HTERT RPE-1 (cell line): ENCODE measurements around the gene NAB2.
"Not testable (repeated sequence)": the region's sequence is repeated elsewhere in the genome, so short reads cannot be mapped to it uniquely, and the experiment has no call there.

Experiments
- in situ Hi-C: fragments of 300-500 bp; cut with MboI; formaldehyde crosslinking; loops from 4 replicates; pipeline ENCODE4 v1.14.3; 2020; ENCODE audit warnings: low sequenced_read_pairs

The NAB2 gene, protein sequence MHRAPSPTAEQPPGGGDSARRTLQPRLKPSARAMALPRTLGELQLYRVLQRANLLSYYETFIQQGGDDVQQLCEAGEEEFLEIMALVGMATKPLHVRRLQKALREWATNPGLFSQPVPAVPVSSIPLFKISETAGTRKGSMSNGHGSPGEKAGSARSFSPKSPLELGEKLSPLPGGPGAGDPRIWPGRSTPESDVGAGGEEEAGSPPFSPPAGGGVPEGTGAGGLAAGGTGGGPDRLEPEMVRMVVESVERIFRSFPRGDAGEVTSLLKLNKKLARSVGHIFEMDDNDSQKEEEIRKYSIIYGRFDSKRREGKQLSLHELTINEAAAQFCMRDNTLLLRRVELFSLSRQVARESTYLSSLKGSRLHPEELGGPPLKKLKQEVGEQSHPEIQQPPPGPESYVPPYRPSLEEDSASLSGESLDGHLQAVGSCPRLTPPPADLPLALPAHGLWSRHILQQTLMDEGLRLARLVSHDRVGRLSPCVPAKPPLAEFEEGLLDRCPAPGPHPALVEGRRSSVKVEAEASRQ

GRCh38 chr12:57088354-57089270 lies at the start of gene NAB2:
TSS of gene NAB2 (plus strand) at chr12:57089114. CDS start at chr12:57089272, 158 bp downstream.
- in situ Hi-C loops: no loop called here

- in situ Hi-C loops: no loop called here
These were observed 48.7 kb upstream of the NAB2 start for GRCh38 chr12:57040211-57040610.

DNA sequence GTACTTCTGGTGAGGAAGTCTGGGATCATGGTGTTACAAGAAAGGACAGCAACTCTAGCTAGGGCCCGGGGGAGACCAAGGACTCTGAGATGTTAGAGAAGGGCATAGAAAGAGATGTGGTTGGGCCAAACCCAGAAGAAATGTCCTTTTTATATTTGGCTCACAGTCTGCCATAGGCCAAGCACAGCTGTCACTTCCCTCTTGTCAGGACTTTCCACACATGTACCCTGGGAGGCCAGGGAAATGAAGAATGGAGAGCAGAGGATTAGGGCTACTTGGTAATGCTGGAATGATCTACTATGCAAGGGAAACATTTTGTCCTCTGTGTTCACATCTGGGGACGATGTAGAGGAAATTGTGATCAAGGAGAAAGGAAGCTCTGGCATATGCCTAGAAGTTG lies 48.2 kb upstream of the NAB2 start:
- in situ Hi-C loops: no loop called here

GRCh38 chr12:57042695-57043094 lies 46.2 kb upstream of the NAB2 start:
- in situ Hi-C loops: no loop called here

- in situ Hi-C loops: no loop called here
These were observed 44.4 kb upstream of the NAB2 start for GRCh38 chr12:57044468-57044867.

GRCh38 chr12:57044889-57045288 lies 44.0 kb upstream of the NAB2 start:
- in situ Hi-C loops: no loop called here

GRCh38 chr12:57046086-57046791 lies 42.7 kb upstream of the NAB2 start:
- in situ Hi-C loops: no loop called here

DNA sequence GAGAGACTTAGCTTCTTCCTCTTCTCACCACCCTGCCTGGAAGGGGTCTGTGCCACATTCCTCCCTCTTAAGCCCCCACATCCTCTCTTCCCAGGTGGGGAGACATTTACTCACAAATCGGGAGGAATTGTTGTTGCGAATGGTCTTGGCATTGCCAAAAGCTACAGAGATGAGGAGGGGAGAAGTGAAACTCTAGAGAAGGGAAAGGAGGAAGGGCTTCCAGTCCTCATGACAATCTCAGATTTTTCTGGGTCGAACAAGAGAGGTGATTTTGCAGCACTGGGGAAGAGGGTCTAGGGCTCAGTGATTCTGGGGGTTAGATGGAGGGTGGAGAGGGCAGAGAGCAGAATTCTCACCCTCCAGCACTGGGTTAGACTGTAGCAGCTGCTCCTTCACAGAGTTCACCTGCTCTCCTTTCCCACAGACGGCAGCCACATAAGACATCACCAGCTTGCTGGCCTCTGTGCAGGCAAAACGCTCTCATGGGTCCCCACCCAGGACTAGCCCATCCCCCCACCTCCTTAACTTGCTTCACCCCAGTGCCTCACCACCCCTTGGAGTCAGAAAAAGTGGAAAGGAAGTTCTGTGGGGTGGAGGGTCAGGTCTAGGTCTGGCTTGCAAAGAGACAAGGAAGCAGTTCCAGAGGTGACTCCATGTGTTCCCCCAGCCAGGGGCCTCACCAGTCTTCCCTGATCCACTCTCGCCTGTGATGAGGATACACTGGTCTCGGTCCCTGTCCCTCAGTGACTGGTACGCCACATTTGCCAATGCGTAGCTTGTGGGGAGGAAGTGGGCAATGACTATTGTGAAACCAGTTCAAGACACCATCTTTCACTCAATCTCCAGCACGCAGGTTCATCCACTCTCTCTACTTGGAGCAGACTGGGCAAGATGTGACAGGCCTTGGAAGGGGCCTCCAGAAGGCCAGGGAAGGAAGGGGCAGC lies 41.7 kb upstream of the NAB2 start:
- in situ Hi-C loops: no loop called here

- in situ Hi-C loops: no loop called here
These were observed 40.9 kb upstream of the NAB2 start for GRCh38 chr12:57047981-57048380.

DNA sequence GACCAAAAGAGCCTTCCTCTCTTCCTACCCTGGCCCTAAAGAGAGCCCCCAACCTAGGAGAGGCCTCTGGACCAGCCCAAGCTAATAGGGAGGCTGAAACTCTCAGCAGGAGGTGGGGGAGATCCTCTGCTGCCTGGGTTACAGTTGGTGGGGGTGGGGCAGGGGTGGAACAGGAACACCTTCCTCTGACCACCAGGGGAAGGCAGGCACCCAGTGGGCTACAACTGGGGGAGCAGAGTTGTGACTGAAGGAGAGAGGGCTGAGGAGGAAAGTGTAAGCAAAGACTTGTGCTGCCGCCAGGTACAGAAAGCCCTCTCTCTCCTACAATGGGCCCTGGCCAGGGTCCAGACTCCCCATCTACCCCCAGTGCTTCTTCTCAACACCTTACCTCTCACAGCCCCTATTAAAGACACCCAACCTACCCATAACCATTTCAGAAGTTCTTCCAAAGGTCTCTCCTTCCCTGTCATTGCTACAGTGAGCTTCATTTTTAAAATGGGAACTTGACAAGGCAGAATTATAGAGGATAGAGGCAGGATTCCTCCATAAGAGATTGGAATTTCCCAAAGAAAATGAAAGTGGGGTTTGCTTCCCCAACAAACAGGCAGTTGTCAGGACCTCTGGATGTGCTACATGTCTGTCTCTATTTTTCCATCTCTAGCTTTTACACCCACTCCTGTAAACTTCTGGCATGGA lies 40.3 kb upstream of the NAB2 start:
- in situ Hi-C loops: no loop called here

DNA sequence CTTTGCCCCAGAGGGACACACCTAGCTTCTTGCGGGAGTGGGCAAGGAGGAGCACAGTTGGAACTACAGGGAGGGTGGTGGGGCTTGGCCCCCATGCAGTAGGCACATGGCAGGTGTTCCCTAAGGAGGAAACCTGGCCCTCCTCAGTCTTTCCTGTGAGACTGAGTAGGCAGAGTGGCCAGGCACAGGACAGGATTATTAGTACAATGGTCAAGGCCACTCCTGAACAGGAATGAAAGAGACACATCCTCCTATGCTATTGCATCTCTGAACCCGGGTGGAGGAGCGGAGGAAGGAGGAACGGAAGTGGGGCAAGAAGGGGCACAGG lies 39.8 kb upstream of the NAB2 start:
- in situ Hi-C loops: no loop called here

GRCh38 chr12:57049890-57050289 lies 39.0 kb upstream of the NAB2 start, which contains the start of gene MYO1A:
TSS of gene MYO1A (minus strand) at chr12:57050129. CDS start at chr12:57048323, 1,806 bp downstream.
- in situ Hi-C loops: no loop called here

DNA sequence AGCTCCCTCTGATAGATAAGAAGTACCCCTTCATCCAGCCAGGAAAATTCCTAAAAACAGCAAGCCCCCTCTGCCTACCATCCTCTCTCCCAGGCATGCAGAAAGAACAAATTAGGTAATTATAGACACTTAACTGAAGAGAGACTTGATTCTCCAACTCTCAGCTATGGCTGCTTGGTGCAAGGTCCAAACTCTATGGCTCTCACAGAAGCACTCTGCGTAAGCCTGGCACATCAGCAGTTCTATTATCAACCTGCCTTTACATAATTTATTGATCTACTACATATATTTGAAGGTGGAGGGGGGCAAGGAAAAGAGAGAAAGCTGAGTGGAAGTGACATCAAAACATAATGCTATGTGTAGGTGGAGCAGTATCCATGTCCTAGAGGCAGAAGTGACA lies 37.9 kb upstream of the NAB2 start:
- in situ Hi-C loops: no loop called here

- in situ Hi-C loops: not testable (repeated sequence)
These were observed 35.8 kb upstream of the NAB2 start for GRCh38 chr12:57053146-57053545.

DNA sequence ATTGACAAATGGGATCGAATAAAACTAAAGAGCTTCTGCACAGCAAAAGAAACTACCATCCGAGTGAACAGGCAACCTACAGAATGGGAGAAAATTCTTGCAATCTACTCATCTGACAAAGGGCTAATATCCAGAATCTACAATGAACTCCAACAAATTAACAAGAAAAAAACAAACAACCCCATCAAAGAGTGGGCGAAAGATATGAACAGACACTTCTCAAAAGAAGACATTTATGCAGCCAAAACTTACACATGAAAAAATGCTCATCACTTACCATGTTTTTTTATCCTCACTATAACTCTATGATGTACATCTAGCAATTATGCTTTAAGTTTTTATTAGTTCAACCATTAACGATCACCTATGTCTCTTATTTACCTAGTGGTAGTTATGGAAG lies 35.0 kb upstream of the NAB2 start:
- in situ Hi-C loops: not testable (repeated sequence)

GRCh38 chr12:57055824-57056223 lies 33.1 kb upstream of the NAB2 start:
- in situ Hi-C loops: no loop called here

- in situ Hi-C loops: no loop called here
These were observed 31.7 kb upstream of the NAB2 start for GRCh38 chr12:57057067-57057751.

DNA sequence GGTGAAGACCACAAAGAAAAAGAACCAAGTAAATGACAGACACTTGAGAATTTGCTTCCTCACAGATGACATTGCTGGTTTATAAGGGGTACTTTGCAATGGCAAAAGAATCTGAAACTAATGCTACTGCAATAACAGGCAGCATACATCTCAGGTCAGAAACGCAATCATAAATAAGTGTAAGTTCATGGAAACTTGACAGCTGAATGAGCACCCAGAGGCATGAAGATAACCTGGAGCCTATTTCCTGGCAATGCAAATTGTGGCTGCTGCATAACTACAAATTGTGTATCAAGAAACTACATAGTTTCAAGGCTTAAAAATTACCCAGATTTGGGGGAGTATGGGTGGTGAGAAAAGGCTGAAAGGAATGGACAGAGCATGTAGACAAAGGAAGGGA lies 30.5 kb upstream of the NAB2 start:
- in situ Hi-C loops: no loop called here
